ENCODE results near the gene TMEM126A.

DNA sequence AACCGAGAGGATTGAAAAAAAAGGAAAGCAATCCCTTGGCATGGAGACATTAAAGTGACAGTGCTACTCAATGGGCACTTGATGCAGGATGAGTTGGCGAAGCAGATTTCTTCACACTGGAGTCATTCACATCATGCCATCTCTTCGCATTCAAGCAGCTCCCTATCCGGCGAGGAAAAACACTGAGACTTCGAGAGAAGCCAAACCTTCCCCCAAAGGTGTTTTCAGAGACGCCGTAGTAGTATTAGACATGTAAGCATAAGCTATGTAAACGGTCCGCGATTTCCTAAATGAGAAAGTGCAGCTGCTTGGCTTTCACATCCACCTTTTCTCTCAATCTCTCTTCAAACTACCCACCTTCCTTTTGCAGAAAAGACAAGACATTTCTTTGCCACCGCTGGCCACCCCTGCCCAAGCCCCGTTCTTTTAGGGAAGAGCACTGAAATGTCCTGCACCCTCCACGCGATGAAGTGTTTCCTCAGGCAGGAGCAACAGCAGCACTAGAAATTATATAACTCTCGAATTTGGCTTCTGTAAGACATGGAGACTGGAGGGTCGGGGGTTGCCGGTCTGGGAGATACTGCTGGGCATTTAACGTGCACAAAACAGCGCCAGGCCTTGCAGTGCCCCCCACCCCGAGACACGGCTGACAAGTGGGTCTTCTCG lies 20.3 kb upstream of the TMEM126A start, which contains the start of gene DLG2:
- no peak for TF ChIP-seq EZH2 (IDR thresholded peaks at IDR 0.05; ENCODE audit: insufficient read depth, poor library complexity, severe bottlenecking)
- TF ChIP-seq EZH2phosphoT487 (IDR thresholded peaks at IDR 0.05; ENCODE audit: insufficient read depth, low read depth): no peak

All from GM23248 (cell line).